Breast epithelium (tissue), 3 donors: ENCODE data around the gene TLR8.

Experiments used
- CTCF ChIP-seq, 3 donors: fragments of 450-650 bp; IDR thresholded peaks; one replicate each; pipeline ENCODE4 v1.5.1; 2016 to 2017; ENCODE audit warnings: antibody characterized with exemption in 3 of 3, mild to moderate bottlenecking in 3 of 3, moderate library complexity in 3 of 3
- POLR2A ChIP-seq: fragments of 450-650 bp; IDR thresholded peaks from one replicate; pipeline ENCODE4 v1.6.1; 2016; ENCODE audit warnings: antibody characterized with exemption, mild to moderate bottlenecking, moderate library complexity

DNA sequence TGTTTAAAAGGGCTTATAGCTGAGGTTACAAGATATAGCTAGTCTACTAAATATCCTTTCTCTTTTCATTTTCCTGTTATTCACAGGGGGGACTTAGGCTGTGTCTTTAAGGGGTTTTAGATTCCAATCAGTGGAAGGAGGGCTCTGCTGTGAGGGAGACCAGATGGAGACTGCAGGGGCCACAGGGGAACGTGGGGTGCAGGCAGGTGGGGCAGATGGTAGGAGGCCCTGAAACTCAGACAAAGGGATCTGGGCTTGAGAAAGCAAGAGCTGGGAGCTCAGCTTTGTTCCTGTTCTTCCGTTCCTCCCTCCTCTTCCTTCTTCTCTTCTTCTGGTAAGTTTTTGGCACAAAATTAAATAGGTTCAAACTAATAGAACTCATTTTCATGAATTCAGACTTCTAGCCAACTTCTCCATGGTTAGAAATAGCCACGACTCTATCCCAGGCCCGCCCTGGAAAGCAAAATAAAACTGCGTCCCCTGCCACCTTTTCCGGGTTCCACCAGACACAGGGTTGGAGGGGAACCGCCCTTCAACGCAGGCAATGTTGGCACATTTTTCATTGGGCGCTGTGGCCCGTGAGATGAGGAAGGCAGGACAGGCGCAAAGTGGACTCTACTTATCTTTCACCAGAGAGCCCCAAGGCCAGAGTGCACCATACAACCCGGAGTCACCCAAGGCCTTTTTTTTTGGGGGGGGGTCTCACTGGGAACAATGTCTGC is 65.0 kb downstream of the TLR8 start:
- TF ChIP-seq CTCF (IDR thresholded peaks at IDR 0.05) (no peak), POLR2A (no peak)
